ENCODE results near the gene RPF1.
A peak's percentile ranks its signal among the peaks of the same experiment; 100 is the strongest.
"Not testable (repeated sequence)": the region's sequence is repeated elsewhere in the genome, so short reads cannot be mapped to it uniquely, and the experiment has no call there.

RPF1 gene

GRCh38 chr1:84504580-84505492, 25.8 kb downstream of the RPF1 start:
- Histone ChIP-seq H3K27me3 (ENCODE audit: insufficient read depth, low read length) (no peaks in the 10 kb centered on the region), H3K36me3 (ENCODE audit: insufficient read depth, low read length) (peaks cover 16% of the 10 kb centered on the region), H2AFZ (ENCODE audit: low read depth, low read length) (peak overlapping the region; percentile 65), H3K9me3 (ENCODE audit: low read length) (no peaks in the 10 kb centered on the region), H3K4me3 (ENCODE audit: low read length) (peak overlapping the region; percentile 64), H3K4me1 (ENCODE audit: insufficient read depth, low read length) (peaks cover 32% of the 10 kb centered on the region)

DNA sequence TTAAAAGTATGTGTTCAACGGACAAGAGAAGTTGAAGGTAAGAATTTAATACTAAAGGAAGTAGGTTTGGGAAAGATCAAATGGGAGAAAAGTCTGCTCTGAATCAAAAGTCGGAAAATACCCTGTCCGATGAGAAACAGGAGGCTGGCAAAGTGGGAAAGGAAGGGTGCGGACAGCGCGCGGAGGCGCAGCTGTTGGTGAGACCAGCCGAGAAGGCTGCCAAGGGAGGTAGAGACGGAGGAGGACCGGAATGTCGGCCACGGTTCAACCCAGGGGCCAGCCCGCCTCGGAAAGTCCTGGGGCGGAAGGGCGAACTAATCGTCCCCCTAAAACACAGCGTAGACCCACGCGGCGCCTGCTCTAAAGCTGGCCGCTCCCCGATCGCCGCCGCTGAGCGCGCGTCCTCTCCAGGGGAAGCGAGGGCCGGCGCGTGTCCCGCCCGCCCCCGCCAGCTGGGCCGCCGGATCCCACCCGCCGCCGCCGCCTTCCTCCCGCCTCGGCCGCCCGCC, 26.5 kb downstream of the RPF1 start:
- no peaks in the 10 kb centered on the region for H3K9me3 ChIP-seq (ENCODE audit: low read length)
- H3K27me3 ChIP-seq (ENCODE audit: insufficient read depth, low read length) = no peaks in the 10 kb centered on the region
- peaks cover 10% of the 10 kb centered on the region for H3K36me3 ChIP-seq (ENCODE audit: insufficient read depth, low read length)
- H2AFZ ChIP-seq (ENCODE audit: low read depth, low read length) = peak overlapping the region; percentile 65
- peaks cover 32% of the 10 kb centered on the region for H3K4me1 ChIP-seq (ENCODE audit: insufficient read depth, low read length)
- H3K4me3 ChIP-seq (ENCODE audit: low read length) = peak overlapping the region; percentile 64

DNA sequence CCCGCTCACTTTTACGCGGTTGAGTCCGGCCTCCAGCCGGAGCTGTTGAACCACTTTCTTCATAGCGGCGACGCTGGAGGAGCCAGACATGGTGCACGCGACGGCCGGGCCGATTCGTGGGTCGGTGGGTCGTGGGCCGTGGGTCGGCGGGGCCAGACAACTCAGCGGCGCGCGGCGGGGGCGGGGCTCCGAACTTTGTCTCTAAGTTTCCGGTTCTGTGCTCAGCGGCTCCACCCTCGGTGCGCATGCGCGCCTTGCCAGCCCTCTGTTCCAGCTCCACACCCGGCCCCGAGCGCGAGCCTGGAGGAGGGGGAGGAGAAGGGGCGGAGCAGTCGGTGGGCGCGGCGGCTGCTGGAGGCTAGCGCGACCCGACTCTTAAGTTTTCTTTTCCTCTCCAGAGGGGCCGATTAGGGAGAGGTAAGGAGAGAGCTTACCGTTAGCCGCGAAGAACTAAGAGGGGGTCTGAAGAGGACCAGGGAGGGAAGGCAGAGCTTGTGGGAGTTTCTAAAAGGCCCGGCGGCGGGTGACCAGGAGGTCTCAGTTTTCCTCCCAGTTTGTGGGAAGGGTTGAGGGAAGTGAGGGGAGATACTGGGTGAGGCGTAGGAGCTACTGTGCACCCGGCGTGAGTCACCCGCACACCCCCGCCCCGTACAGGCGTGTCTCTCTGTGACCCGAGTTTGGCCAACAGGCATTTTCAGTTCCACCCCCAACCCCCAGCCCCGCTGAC, 27.1 kb downstream of the RPF1 start, which contains the start of the genes GNG5 and SPATA1:
Gene GNG5, minus strand, starts transcription at position 580 of the 727 bp plus-strand sequence. Its CDS starts 490 bp downstream, at position 90.
Gene SPATA1, plus strand, starts transcription at position 385 of the 727 bp plus-strand sequence. CDS start 9,974 bp downstream, outside the sequence.
- H3K27me3 ChIP-seq (ENCODE audit: insufficient read depth, low read length) = no peaks in the 10 kb centered on the region
- no peaks in the 10 kb centered on the region for H3K9me3 ChIP-seq (ENCODE audit: low read length)
- H2AFZ ChIP-seq (ENCODE audit: low read depth, low read length) = peak within 1 kb of the TSS; percentile 65
- H3K36me3 ChIP-seq (ENCODE audit: insufficient read depth, low read length) = peaks cover 4% of the 10 kb centered on the region
- peaks cover 32% of the 10 kb centered on the region for H3K4me1 ChIP-seq (ENCODE audit: insufficient read depth, low read length)
- H3K4me3 ChIP-seq (ENCODE audit: low read length) = peak within 1 kb of the TSS; percentile 64

DNA sequence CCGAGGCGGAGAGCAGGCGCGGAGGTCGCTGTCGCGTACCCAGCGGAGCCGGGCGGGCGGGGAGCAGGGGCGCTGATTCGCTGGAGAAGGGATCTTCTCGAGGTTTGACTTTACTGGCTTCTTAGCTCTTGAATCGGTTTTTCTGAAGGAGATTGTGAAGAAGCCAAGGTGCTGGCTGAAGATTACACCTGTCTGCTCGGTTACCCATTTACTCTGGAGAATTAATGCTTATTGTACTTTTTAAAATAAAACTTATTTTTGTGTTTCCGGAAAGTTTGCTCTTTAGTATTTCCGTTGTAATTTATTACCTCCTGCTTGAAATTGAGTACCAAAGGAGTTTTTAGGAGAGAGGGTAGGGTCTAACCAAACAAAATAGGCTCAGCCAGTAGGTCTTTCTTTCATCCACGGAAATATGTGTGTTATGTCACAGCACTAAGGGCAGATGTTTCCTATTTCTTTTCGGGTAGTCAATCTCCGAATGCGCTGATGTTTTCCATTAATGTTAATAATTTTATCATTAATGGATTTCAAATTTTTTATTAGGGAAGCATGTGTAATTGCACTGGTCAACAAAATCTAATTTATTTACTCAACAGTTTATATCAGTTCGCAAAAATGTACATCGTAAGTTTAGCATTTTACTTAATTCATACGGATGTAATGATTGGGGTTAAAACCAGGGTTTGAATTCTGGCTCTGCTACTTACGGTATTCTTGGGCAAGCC, 27.8 kb downstream of the RPF1 start:
- Histone ChIP-seq H3K27me3 (ENCODE audit: insufficient read depth, low read length) (no peaks in the 10 kb centered on the region), H3K36me3 (ENCODE audit: insufficient read depth, low read length) (no peaks in the 10 kb centered on the region), H3K9me3 (ENCODE audit: low read length) (no peaks in the 10 kb centered on the region), H3K4me3 (ENCODE audit: low read length) (peak overlapping the region; percentile 64), H2AFZ (ENCODE audit: low read depth, low read length) (peak overlapping the region; percentile 65), H3K4me1 (ENCODE audit: insufficient read depth, low read length) (peaks cover 28% of the 10 kb centered on the region)

- not testable (repeated sequence) for H3K9me3 ChIP-seq (ENCODE audit: low read length); H3K4me3 ChIP-seq (ENCODE audit: low read length); H2AFZ ChIP-seq (ENCODE audit: low read depth, low read length); H3K27me3 ChIP-seq (ENCODE audit: insufficient read depth, low read length); H3K36me3 ChIP-seq (ENCODE audit: insufficient read depth, low read length)
- peaks cover 28% of the 10 kb centered on the region for H3K4me1 ChIP-seq (ENCODE audit: insufficient read depth, low read length)
These were observed 28.8 kb downstream of the RPF1 start for GRCh38 chr1:84507887-84508286.

- Histone ChIP-seq H3K36me3 (ENCODE audit: insufficient read depth, low read length) (no peaks in the 10 kb centered on the region), H2AFZ (ENCODE audit: low read depth, low read length) (no peak overlapping the region), H3K4me3 (ENCODE audit: low read length) (no peak overlapping the region), H3K27me3 (ENCODE audit: insufficient read depth, low read length) (no peaks in the 10 kb centered on the region), H3K9me3 (ENCODE audit: low read length) (no peaks in the 10 kb centered on the region), H3K4me1 (ENCODE audit: insufficient read depth, low read length) (peaks cover 22% of the 10 kb centered on the region)
These were observed 29.4 kb downstream of the RPF1 start for GRCh38 chr1:84508510-84508909.

GRCh38 chr1:84509029-84509428, 30.0 kb downstream of the RPF1 start:
- H3K4me3 ChIP-seq (ENCODE audit: low read length) = no peak overlapping the region
- no peaks in the 10 kb centered on the region for H3K36me3 ChIP-seq (ENCODE audit: insufficient read depth, low read length)
- H3K27me3 ChIP-seq (ENCODE audit: insufficient read depth, low read length) = no peaks in the 10 kb centered on the region
- H3K9me3 ChIP-seq (ENCODE audit: low read length) = no peaks in the 10 kb centered on the region
- H3K4me1 ChIP-seq (ENCODE audit: insufficient read depth, low read length) = peaks cover 16% of the 10 kb centered on the region
- H2AFZ ChIP-seq (ENCODE audit: low read depth, low read length) = no peak overlapping the region

GRCh38 chr1:84510165-84510564, 31.1 kb downstream of the RPF1 start:
- Histone ChIP-seq H3K9me3 (ENCODE audit: low read length) (no peaks in the 10 kb centered on the region), H2AFZ (ENCODE audit: low read depth, low read length) (no peak overlapping the region), H3K4me3 (ENCODE audit: low read length) (no peak overlapping the region), H3K4me1 (ENCODE audit: insufficient read depth, low read length) (peaks cover 6% of the 10 kb centered on the region), H3K36me3 (ENCODE audit: insufficient read depth, low read length) (no peaks in the 10 kb centered on the region), H3K27me3 (ENCODE audit: insufficient read depth, low read length) (no peaks in the 10 kb centered on the region)

DNA sequence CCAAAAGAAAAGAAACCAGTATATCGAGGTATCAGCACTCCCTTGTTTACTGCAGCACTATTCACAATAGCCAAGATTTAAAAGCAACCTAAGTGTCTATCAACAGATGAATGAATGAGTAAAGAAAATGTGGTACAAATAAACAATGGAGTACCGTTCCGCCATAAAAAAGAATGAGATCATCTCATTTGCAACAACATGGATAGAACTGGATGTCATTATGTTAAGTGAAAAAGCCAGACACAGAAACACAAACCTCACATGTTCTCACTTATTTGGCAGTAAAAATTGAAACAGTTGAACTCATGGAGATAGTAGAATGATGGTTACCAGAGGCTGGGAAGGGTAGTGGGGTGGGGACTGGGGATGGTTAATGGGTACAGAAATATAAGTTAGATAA, 31.6 kb downstream of the RPF1 start:
- H2AFZ ChIP-seq (ENCODE audit: low read depth, low read length) = no peak overlapping the region
- H3K4me3 ChIP-seq (ENCODE audit: low read length) = no peak overlapping the region
- no peaks in the 10 kb centered on the region for H3K9me3 ChIP-seq (ENCODE audit: low read length)
- H3K27me3 ChIP-seq (ENCODE audit: insufficient read depth, low read length) = no peaks in the 10 kb centered on the region
- H3K4me1 ChIP-seq (ENCODE audit: insufficient read depth, low read length) = peaks cover 6% of the 10 kb centered on the region
- H3K36me3 ChIP-seq (ENCODE audit: insufficient read depth, low read length) = no peaks in the 10 kb centered on the region

GRCh38 chr1:84524590-84524989, 45.5 kb downstream of the RPF1 start:
- no peaks in the 10 kb centered on the region for H3K27me3 ChIP-seq (ENCODE audit: insufficient read depth, low read length)
- H2AFZ ChIP-seq (ENCODE audit: low read depth, low read length) = no peak overlapping the region
- H3K4me3 ChIP-seq (ENCODE audit: low read length) = no peak overlapping the region
- peaks cover 2% of the 10 kb centered on the region for H3K9me3 ChIP-seq (ENCODE audit: low read length)
- no peaks in the 10 kb centered on the region for H3K4me1 ChIP-seq (ENCODE audit: insufficient read depth, low read length)
- H3K36me3 ChIP-seq (ENCODE audit: insufficient read depth, low read length) = no peaks in the 10 kb centered on the region

GRCh38 chr1:84525779-84526178, 46.7 kb downstream of the RPF1 start:
- Histone ChIP-seq H3K4me3 (ENCODE audit: low read length) (no peak overlapping the region), H3K27me3 (ENCODE audit: insufficient read depth, low read length) (no peaks in the 10 kb centered on the region), H2AFZ (ENCODE audit: low read depth, low read length) (no peak overlapping the region), H3K9me3 (ENCODE audit: low read length) (peaks cover 2% of the 10 kb centered on the region), H3K4me1 (ENCODE audit: insufficient read depth, low read length) (no peaks in the 10 kb centered on the region), H3K36me3 (ENCODE audit: insufficient read depth, low read length) (no peaks in the 10 kb centered on the region)

DNA sequence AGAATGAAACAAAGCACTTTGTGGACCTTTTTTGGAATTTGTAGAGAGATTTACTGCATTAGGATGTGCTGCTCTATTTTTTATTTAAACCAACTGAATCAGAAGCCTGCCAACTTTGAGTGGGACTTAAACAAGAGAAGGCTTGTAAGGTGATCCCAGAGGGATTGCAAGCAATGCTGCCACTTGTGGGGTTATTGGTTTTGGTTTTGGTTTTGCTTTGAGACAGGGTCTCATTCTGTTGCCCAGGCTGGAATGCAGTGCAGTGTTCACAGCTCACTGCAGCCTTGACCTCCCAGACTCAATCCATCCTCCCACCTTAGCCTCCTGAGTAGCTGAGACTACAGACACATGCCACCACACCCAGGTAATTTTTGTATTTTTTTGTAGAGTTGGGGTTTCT, 59.5 kb downstream of the RPF1 start:
- Histone ChIP-seq H3K9me3 (ENCODE audit: low read length) (no peaks in the 10 kb centered on the region), H3K4me1 (ENCODE audit: insufficient read depth, low read length) (no peaks in the 10 kb centered on the region), H3K27me3 (ENCODE audit: insufficient read depth, low read length) (no peaks in the 10 kb centered on the region), H3K4me3 (ENCODE audit: low read length) (no peak overlapping the region), H2AFZ (ENCODE audit: low read depth, low read length) (no peak overlapping the region), H3K36me3 (ENCODE audit: insufficient read depth, low read length) (no peaks in the 10 kb centered on the region)
